Transverse colon (tissue), 3 donors: Measurements from ENCODE around the gene HSPA5.

ENCODE experiments used
- POLR2A ChIP-seq: fragments of 450-650 bp; IDR thresholded peaks from one replicate; pipeline ENCODE4 v1.6.1; 2016; ENCODE audit warnings: antibody characterized with exemption, mild to moderate bottlenecking, moderate library complexity
- TF ChIP-seq, protein P1 (sequence below), 5 experiments: fragments of 200-600 bp in 3 of 5; fragments of 450-650 bp in 2 of 5; sonication (generic) in 3 of 5; IDR thresholded peaks; 1 replicate in 2 of 5; 2 replicates in 3 of 5; pipeline ENCODE4 v1.5.1; 2016 to 2017; ENCODE audit warnings: antibody characterized with exemption in 5 of 5, inconsistent platforms in 3 of 5, mild to moderate bottlenecking in 2 of 5, moderate library complexity in 1 of 5

DNA sequence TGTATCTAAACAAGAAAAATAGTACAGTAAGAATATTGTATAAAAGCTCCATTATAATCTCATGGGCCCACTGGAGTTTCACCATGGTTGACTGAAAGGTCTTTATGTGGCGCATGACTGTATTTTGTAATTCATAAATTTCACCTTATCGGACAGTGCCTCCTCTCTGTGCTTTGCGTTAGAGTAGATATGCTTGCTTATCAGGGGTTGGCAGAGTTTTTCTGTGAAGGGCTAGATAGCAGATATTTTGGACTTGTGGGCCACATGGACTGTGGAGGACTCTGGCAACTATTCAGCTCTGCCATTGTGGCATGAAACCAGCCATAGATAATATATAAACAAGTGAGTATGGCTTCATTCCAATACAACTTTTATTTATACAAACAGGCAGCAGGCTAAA, 43.7 kb upstream of the HSPA5 start:
- TF ChIP-seq, protein P1, sequence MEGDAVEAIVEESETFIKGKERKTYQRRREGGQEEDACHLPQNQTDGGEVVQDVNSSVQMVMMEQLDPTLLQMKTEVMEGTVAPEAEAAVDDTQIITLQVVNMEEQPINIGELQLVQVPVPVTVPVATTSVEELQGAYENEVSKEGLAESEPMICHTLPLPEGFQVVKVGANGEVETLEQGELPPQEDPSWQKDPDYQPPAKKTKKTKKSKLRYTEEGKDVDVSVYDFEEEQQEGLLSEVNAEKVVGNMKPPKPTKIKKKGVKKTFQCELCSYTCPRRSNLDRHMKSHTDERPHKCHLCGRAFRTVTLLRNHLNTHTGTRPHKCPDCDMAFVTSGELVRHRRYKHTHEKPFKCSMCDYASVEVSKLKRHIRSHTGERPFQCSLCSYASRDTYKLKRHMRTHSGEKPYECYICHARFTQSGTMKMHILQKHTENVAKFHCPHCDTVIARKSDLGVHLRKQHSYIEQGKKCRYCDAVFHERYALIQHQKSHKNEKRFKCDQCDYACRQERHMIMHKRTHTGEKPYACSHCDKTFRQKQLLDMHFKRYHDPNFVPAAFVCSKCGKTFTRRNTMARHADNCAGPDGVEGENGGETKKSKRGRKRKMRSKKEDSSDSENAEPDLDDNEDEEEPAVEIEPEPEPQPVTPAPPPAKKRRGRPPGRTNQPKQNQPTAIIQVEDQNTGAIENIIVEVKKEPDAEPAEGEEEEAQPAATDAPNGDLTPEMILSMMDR (IDR thresholded peaks at IDR 0.05): no peak
- no peak for TF ChIP-seq POLR2A
